GM23248 (cell line): ENCODE results near the gene TRAF3. TPM values are rescaled to one million over a fixed set of nuclear protein-coding genes. Genes with fewer than 3 reads are reported as not detected.

ENCODE experiments used
- DNase-seq: peaks from one replicate; pipeline ENCODE4 v3.0.0-alpha.2; 2015
- H2AFZ ChIP-seq: fragments of 200-600 bp; sonication (generic); 2 replicates; pipeline ENCODE4 v1.6.1; 2016; ENCODE audit warnings: antibody characterized with exemption
- H3F3A ChIP-seq: fragments of 200-600 bp; sonication (generic); 2 replicates; pipeline ENCODE4 v1.6.1; 2016; ENCODE audit warnings: mild to moderate bottlenecking, antibody characterized with exemption, mixed run types; ENCODE audit not compliant: insufficient read depth
- H3K27ac ChIP-seq: fragments of 200-600 bp; sonication (generic); 2 replicates; pipeline ENCODE4 v1.5.1; 2016; ENCODE audit warnings: mild to moderate bottlenecking
- H3K27me3 ChIP-seq: fragments of 200-600 bp; sonication (generic); replicated peaks from 2 replicates; pipeline ENCODE4 v1.6.1; 2016; ENCODE audit warnings: mild to moderate bottlenecking; ENCODE audit not compliant: insufficient read depth
- H3K36me3 ChIP-seq: fragments of 200-600 bp; sonication (generic); 2 replicates; pipeline ENCODE4 v1.6.1; 2016; ENCODE audit warnings: low read depth, mild to moderate bottlenecking
- H3K4me1 ChIP-seq: fragments of 200-600 bp; sonication (generic); 2 replicates; pipeline ENCODE4 v1.6.1; 2016; ENCODE audit warnings: mild to moderate bottlenecking; ENCODE audit not compliant: insufficient read depth
- H3K4me2 ChIP-seq: fragments of 200-600 bp; sonication (generic); one replicate; pipeline ENCODE4 v1.6.1; 2016; ENCODE audit warnings: mild to moderate bottlenecking; ENCODE audit not compliant: unreplicated experiment
- H3K4me3 ChIP-seq: fragments of 200-600 bp; sonication (generic); 2 replicates; pipeline ENCODE4 v1.5.1; 2016; ENCODE audit warnings: mild to moderate bottlenecking
- H3K79me2 ChIP-seq: fragments of 200-600 bp; sonication (generic); 2 replicates; pipeline ENCODE4 v1.6.1; 2016; ENCODE audit warnings: mild to moderate bottlenecking; ENCODE audit not compliant: insufficient read depth
- H3K9ac ChIP-seq: fragments of 200-600 bp; sonication (generic); 2 replicates; pipeline ENCODE4 v1.6.1; 2016; ENCODE audit warnings: mild to moderate bottlenecking
- H3K9me2 ChIP-seq: fragments of 200-600 bp; sonication (generic); 2 replicates; pipeline ENCODE4 v1.6.1; 2016; ENCODE audit warnings: mixed run types, mild to moderate bottlenecking, moderate library complexity; ENCODE audit not compliant: insufficient read depth
- H3K9me3 ChIP-seq: fragments of 200-600 bp; sonication (generic); one replicate; pipeline ENCODE4 v1.6.1; 2017; ENCODE audit warnings: low read depth
- H4K20me1 ChIP-seq: fragments of 200-600 bp; sonication (generic); 2 replicates; pipeline ENCODE4 v1.6.0; 2016; ENCODE audit not compliant: insufficient read depth
- EZH2 ChIP-seq: fragments of 200-600 bp; sonication (generic); IDR thresholded peaks from 2 replicates; pipeline ENCODE4 v1.6.1; 2018; ENCODE audit warnings: antibody characterized with exemption, mild to moderate bottlenecking; ENCODE audit not compliant: insufficient read depth, poor library complexity, severe bottlenecking
- EZH2phosphoT487 ChIP-seq: fragments of 200-600 bp; sonication (generic); IDR thresholded peaks from 2 replicates; pipeline ENCODE4 v1.6.1; 2018; ENCODE audit warnings: antibody characterized with exemption, moderate library complexity, mild to moderate bottlenecking, low read depth; ENCODE audit not compliant: insufficient read depth
- WGBS, 2 experiments: methylation state at CpG; one replicate each; pipeline ENCODE4 v1.1.6; 2015 to 2017; ENCODE audit warnings: low lambda C conversion rate in 2 of 2, low coverage in 1 of 2; ENCODE audit errors: missing lambda C conversion rate in 2 of 2; 5-methylcytosine and 5-hydroxymethylcytosine counted together
- in situ Hi-C: fragments of 300-500 bp; cut with MboI; formaldehyde crosslinking; loops from 2 replicates; pipeline ENCODE4 v1.15.0; 2020
- polyA plus RNA-seq: library from polyadenylated mRNA; unstranded; fragments of >200 nt; fragmentation: Nextera tagmentation; extraction: Ambion mirVana; gene quantifications from 2 replicates; pipeline ENCODE4 v1.2.1, GENCODE V29; 2016
- total RNA-seq: library from RNA; depleted of rRNA; stranded (reverse); fragments of >200 nt; shearing (Covaris generic); gene quantifications from 2 replicates; pipeline ENCODE4 v1.2.3, GENCODE V29; 2014

TRAF3 gene
- total and polyA plus RNA-seq, 2 experiments from 2014 or later: 7.9 to 17.9 TPM

DNA sequence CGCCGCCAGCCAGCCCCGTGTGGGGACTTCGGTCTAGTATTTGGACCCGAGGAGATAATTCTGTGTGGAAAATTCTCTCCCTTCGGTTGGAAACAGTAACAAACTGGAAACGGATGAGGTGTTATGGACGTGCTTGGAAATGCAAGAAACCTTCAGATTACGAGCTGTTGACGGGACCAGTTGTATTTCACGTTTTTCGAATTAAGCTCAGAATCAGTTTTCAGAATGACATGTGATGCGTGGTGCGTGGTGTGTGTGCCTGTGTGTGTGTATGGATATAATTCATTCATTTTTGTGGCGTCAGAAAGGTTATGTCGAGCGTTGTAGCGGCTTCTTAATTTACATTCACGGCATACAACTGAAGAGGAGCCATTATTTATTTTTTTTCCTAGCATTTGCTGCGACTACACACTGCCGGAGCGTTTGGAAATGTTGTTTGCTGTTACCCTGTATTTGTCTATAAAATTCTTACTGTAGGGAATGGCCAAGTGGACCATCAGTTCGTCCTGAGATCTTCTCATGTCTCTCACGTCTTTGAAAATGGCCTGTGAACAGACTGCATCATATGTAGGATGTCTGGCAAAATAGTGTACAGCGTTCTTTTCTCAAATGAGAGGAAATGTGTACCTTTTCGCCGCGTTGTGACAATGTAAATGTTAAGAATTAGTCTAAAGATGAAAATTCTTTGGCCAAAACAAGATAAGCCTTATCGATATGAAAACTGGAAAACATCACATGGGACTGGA, 1.3 kb downstream of the TRAF3 start:
- no peaks in the 10 kb centered on the region for H3K36me3 ChIP-seq
- H4K20me1 ChIP-seq: peaks cover 1% of the 10 kb centered on the region; the same call in 1 of the 2 replicates
- H3K9ac ChIP-seq: peak overlapping the region; percentile 94
- peak overlapping the region; percentile 57 for H2AFZ ChIP-seq
- H3K27me3 ChIP-seq: no peaks in the 10 kb centered on the region
- peaks cover 18% of the 10 kb centered on the region for H3K4me1 ChIP-seq
- peaks cover 51% of the 10 kb centered on the region for H3K79me2 ChIP-seq
- peak overlapping the region; percentile 78 for H3K4me3 ChIP-seq
- no peaks in the 10 kb centered on the region for H3K9me2 ChIP-seq
- TF ChIP-seq EZH2 (no peak), EZH2phosphoT487 (no peak)
- peak overlapping the region; percentile 77 for H3K27ac ChIP-seq
- DNase-seq: peak; percentile 61
- peaks cover 35% of the 10 kb centered on the region for H3F3A ChIP-seq
- in situ Hi-C loops: loop anchor here (10.0 kb wide), 1 partner anchor 136 kb away; no protein-coding TSS in a partner anchor
- WGBS, 2 experiments: 13 to 14% methylated on average over 29 of the region's 29 CpGs
- H3K4me2 ChIP-seq: peak overlapping the region; percentile 95
- no peaks in the 10 kb centered on the region for H3K9me3 ChIP-seq

DNA sequence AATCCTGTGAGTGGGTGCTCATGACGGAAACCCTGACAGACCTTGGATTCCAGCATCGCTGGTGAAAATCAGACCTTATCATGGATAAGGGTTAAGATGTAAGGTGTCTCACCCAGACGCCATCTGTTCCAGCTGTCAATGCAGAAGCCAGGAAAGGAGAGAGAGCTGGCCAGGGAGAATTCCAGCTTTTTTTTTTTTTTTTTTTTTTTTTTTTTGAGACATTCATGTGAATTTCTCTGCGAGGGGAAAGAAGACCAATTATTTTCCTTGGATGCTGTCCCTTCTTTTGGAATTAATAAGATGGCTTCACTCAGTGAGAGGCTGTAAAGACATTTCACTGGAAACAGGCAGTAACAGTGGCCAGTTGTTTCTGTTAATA, 1.8 kb downstream of the TRAF3 start:
- peak overlapping the region; percentile 57; the same call in 1 of the 2 replicates for H2AFZ ChIP-seq
- no peak overlapping the region for H3K27ac ChIP-seq
- H3K9me3 ChIP-seq: no peaks in the 10 kb centered on the region
- peaks cover 18% of the 10 kb centered on the region for H3K4me1 ChIP-seq
- peak overlapping the region; percentile 94 for H3K9ac ChIP-seq
- H4K20me1 ChIP-seq: peaks cover 5% of the 10 kb centered on the region; the same call in 1 of the 2 replicates
- in situ Hi-C loops: loop anchor here (10.0 kb wide), 1 partner anchor 136 kb away; no protein-coding TSS in a partner anchor
- peaks cover 57% of the 10 kb centered on the region for H3K79me2 ChIP-seq
- peak overlapping the region; percentile 78 for H3K4me3 ChIP-seq
- peak overlapping the region; percentile 95 for H3K4me2 ChIP-seq
- WGBS, 2 experiments: 60 to 62% methylated on average over 4 of the region's 4 CpGs
- peak; percentile 25 for DNase-seq
- no peaks in the 10 kb centered on the region for H3K36me3 ChIP-seq
- H3F3A ChIP-seq: peaks cover 35% of the 10 kb centered on the region
- no peak for TF ChIP-seq EZH2
- no peak for TF ChIP-seq EZH2phosphoT487
- H3K9me2 ChIP-seq: no peaks in the 10 kb centered on the region
- H3K27me3 ChIP-seq: no peaks in the 10 kb centered on the region

DNA sequence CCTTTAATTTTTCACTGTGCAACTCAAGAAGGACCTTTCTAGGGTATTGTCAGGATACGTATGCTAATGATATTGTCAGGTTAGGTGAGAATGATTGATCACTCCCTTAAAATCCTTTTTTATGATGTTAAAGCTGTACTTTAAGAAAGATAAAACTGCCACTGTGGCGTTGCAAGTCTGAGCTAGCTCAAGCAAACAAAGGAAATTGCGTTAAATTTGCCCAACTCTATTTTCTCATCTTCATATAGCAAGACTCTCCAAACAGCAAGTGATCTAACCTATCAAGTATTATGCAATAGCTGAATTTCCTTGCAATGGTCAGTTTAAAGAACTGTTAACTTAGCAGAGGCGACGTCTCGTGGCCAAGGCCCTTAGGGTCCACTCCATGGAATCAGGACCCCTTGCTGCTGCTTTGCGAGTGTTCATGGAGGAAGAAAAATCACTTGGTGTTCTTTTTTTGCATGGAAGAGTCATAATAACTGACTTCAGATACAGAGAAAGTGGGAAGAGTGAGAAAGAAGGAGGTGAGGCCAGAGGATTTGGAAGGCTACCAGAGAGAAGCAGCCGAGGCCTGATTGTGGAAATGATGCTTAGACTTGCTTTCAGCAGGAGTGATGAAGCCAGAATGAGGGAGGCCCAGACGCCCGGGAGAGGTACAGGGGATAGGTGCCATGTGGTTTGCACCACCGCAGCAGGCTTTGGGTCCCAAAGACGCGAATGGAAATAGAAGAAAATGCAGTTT, 2.5 kb downstream of the TRAF3 start:
- no peaks in the 10 kb centered on the region for H3K36me3 ChIP-seq
- H3K27me3 ChIP-seq: no peaks in the 10 kb centered on the region
- H3K9ac ChIP-seq: no peak overlapping the region
- H3K79me2 ChIP-seq: peaks cover 64% of the 10 kb centered on the region
- H3K9me2 ChIP-seq: no peaks in the 10 kb centered on the region
- no peak for TF ChIP-seq EZH2
- no peak for TF ChIP-seq EZH2phosphoT487
- peaks cover 35% of the 10 kb centered on the region for H3F3A ChIP-seq
- no peak overlapping the region for H3K4me2 ChIP-seq
- peaks cover 18% of the 10 kb centered on the region for H3K4me1 ChIP-seq
- in situ Hi-C loops: loop anchor here (10.0 kb wide), 1 partner anchor 135 kb away; no protein-coding TSS in a partner anchor
- WGBS, 2 experiments: 98% methylated on average over 13 of the region's 13 CpGs
- no peaks in the 10 kb centered on the region for H3K9me3 ChIP-seq
- H4K20me1 ChIP-seq: peaks cover 5% of the 10 kb centered on the region; the same call in 1 of the 2 replicates
- no peak overlapping the region for H2AFZ ChIP-seq
- H3K27ac ChIP-seq: no peak overlapping the region
- H3K4me3 ChIP-seq: 0 out of 2 replicates have a peak overlapping the region, but pooled peaks have one; percentile 78
- DNase-seq: no peak

DNA sequence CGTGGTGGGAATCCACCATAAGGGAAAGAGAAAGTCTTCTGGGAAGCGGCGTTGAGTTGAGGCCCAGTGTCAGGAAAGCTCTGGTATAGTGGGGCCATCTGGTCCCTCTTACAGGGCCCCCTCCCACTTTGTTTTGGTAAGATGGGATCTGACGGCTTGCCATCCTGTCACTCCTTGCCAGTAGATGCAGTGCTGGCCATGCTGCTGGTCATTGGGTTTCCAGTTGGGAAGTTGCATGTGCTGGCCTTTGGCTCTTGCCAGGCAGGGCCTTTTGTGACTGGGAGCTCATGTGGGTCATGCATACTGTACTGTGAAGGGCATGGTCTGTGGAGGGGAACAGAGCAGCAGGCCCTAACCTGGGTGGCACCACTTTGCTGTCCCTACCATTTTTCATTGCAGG, 3.8 kb downstream of the TRAF3 start:
- Histone ChIP-seq H3K36me3 (no peaks in the 10 kb centered on the region), H3K4me2 (no peak overlapping the region), H3K27ac (no peak overlapping the region), H3K9me3 (no peaks in the 10 kb centered on the region), H3K9ac (no peak overlapping the region), H3F3A (peaks cover 26% of the 10 kb centered on the region), H4K20me1 (peaks cover 5% of the 10 kb centered on the region; the same call in 1 of the 2 replicates), H3K4me3 (no peak overlapping the region), H2AFZ (no peak overlapping the region), H3K9me2 (no peaks in the 10 kb centered on the region), H3K79me2 (peaks cover 77% of the 10 kb centered on the region), H3K27me3 (no peaks in the 10 kb centered on the region), H3K4me1 (peaks cover 18% of the 10 kb centered on the region)
- TF ChIP-seq EZH2phosphoT487: no peak
- in situ Hi-C loops: no loop called here
- WGBS, 2 experiments: 95 to 98% methylated on average over 4 of the region's 4 CpGs
- DNase-seq: no peak
